GM12878 (cell line): ENCODE results near the gene HHLA2. TPM values are rescaled to one million over a fixed set of nuclear protein-coding genes. Genes with fewer than 3 reads are reported as not detected.

Source experiments
- ATAC-seq: fragments of 200-7000 bp; cut with Tn5 transposase; 3 replicates; pipeline ENCODE4 v1.9.1; 2020; ENCODE audit warnings: mild to moderate bottlenecking, moderate library complexity
- BruUV-seq: library from RNA; stranded (reverse); fragments of 400-500 nt; replicated peaks from 2 replicates; lab custom pipeline; 2021; lab: Mats Ljungman, UMichigan
- CTCF ChIA-PET: fragments of 300-600 bp; sonication (Branson Sonifier 250); formaldehyde crosslinking; extraction: SDS; loops from one replicate; lab custom pipeline; 2021; ENCODE audit warnings: inconsistent platforms; lab: Yijun Ruan, JAX
- POLR2A ChIA-PET: fragments of 350-600 bp; formaldehyde crosslinking; extraction: SDS; loops from one replicate; lab custom pipeline; 2021; ENCODE audit warnings: inconsistent platforms; lab: Charles Lee
- RAD21 ChIA-PET: fragments of 300-600 bp; sonication (Branson Sonifier 250); formaldehyde crosslinking; loops from one replicate; lab custom pipeline; 2023; ENCODE audit warnings: antibody characterized with exemption; ENCODE audit not compliant: unreplicated experiment; lab: Charles Lee
- SMC1A ChIA-PET: fragments of 300-600 bp; sonication (Branson Sonifier 250); formaldehyde crosslinking; loops from one replicate; lab custom pipeline; 2023; ENCODE audit not compliant: unreplicated experiment, uncharacterized antibody; lab: Charles Lee
- DNase-seq: peaks from one replicate; pipeline ENCODE4 v3.0.0-alpha.2; 2011; ENCODE audit warnings: low read depth, low spot score
- FAIRE-seq: peaks from 3 replicates; lab custom pipeline; 2011; peaks lifted over from hg19 to GRCh38; lab: Jason Lieb, UNC
- H2AFZ ChIP-seq: 2 replicates; pipeline ENCODE4 v1.6.0; 2011; ENCODE audit warnings: low read depth, low read length, control low read depth; ENCODE audit not compliant: control insufficient read depth
- H3K27ac ChIP-seq: 2 replicates; pipeline ENCODE4 v1.5.1; 2011; ENCODE audit warnings: control low read depth; ENCODE audit not compliant: control insufficient read depth, insufficient read depth
- H3K27me3 ChIP-seq, 2 experiments: replicated peaks in 1 of 2; 2 replicates each; pipeline versions ENCODE4 v1.6.0 to v1.6.1; 2011; ENCODE audit warnings: low read length in 1 of 2; ENCODE audit not compliant: control insufficient read depth in 2 of 2, insufficient read depth in 2 of 2
- H3K36me3 ChIP-seq, 2 experiments: 2 replicates each; pipeline ENCODE4 v1.5.1; 2011; ENCODE audit warnings: low read length in 1 of 2; ENCODE audit not compliant: control insufficient read depth in 2 of 2, insufficient read depth in 2 of 2
- H3K4me1 ChIP-seq: 2 replicates; pipeline ENCODE4 v1.6.1; 2011; ENCODE audit warnings: mild to moderate bottlenecking, low read length, moderate library complexity, mixed read lengths; ENCODE audit not compliant: control insufficient read depth, insufficient read depth
- H3K4me2 ChIP-seq: 2 replicates; pipeline ENCODE4 v1.6.0; 2011; ENCODE audit warnings: control low read depth; ENCODE audit not compliant: control insufficient read depth, insufficient read depth
- H3K4me3 ChIP-seq: fragments of 200-600 bp; sonication (generic); 2 replicates; pipeline ENCODE4 v1.5.1; 2016
- H3K79me2 ChIP-seq: 2 replicates; pipeline ENCODE4 v1.6.0; 2011; ENCODE audit warnings: low read length; ENCODE audit not compliant: control insufficient read depth, insufficient read depth
- H3K9ac ChIP-seq: 2 replicates; pipeline ENCODE4 v1.8.0; 2011; ENCODE audit warnings: low read length, control low read depth, mixed read lengths; ENCODE audit not compliant: control insufficient read depth, insufficient read depth
- H3K9me3 ChIP-seq: replicated peaks from 3 replicates; pipeline ENCODE4 v1.5.1; 2011; ENCODE audit warnings: mild to moderate bottlenecking, low read length; ENCODE audit not compliant: control insufficient read depth, insufficient read depth
- H4K20me1 ChIP-seq: 2 replicates; pipeline ENCODE4 v1.6.0; 2011; ENCODE audit not compliant: control insufficient read depth, insufficient read depth
- ATF7 ChIP-seq: fragments of 450-650 bp; IDR thresholded peaks from 2 replicates; pipeline ENCODE4 v1.6.1; 2016; ENCODE audit warnings: low read depth, mild to moderate bottlenecking
- BCL11A ChIP-seq: IDR thresholded peaks from 2 replicates; pipeline ENCODE4 v1.6.1; 2011; ENCODE audit warnings: low read depth, low read length
- BHLHE40 ChIP-seq, 2 experiments: fragments of 450-650 bp in 1 of 2; IDR thresholded peaks; 2 replicates each; pipeline ENCODE4 v1.6.1; 2011 to 2017; ENCODE audit warnings: low read depth in 2 of 2, borderline replicate concordance in 1 of 2, improper control_type of control experiment in 1 of 2, low read length in 1 of 2, mild to moderate bottlenecking in 1 of 2
- CBX5 ChIP-seq: sonication (generic); IDR thresholded peaks from 2 replicates; pipeline ENCODE4 v1.6.1; 2016; ENCODE audit warnings: low read depth, moderate library complexity, mild to moderate bottlenecking, inconsistent platforms
- CREB1 ChIP-seq: IDR thresholded peaks from 2 replicates; pipeline ENCODE4 v1.6.1; 2012; ENCODE audit warnings: low read depth, mild to moderate bottlenecking, inconsistent platforms
- CREM ChIP-seq: IDR thresholded peaks from 2 replicates; pipeline ENCODE4 v1.6.1; 2014; ENCODE audit warnings: antibody characterized with exemption, low read depth
- ETV6 ChIP-seq, 2 experiments: fragments of 450-650 bp in 1 of 2; IDR thresholded peaks in 1 of 2; conservative IDR thresholded peaks in 1 of 2; 2 replicates each; pipeline ENCODE4 v1.6.1; 2014; ENCODE audit warnings: antibody characterized with exemption in 1 of 2, borderline replicate concordance in 1 of 2, low read depth in 1 of 2, mild to moderate bottlenecking in 1 of 2, moderate library complexity in 1 of 2
- GATAD2B ChIP-seq: fragments of 450-650 bp; conservative IDR thresholded peaks from 2 replicates; pipeline ENCODE4 v1.6.1; 2017; ENCODE audit warnings: low read depth, mild to moderate bottlenecking, moderate library complexity
- HDAC2 ChIP-seq: fragments of 200-600 bp; sonication (generic); IDR thresholded peaks from 2 replicates; pipeline ENCODE4 v1.6.1; 2017
- HDGF ChIP-seq: fragments of 450-650 bp; IDR thresholded peaks from 2 replicates; pipeline ENCODE4 v1.6.1; 2016; ENCODE audit warnings: antibody characterized with exemption
- IRF4 ChIP-seq: IDR thresholded peaks from 2 replicates; pipeline ENCODE4 v1.6.1; 2011; ENCODE audit warnings: low read depth, low read length
- LARP7 ChIP-seq: fragments of 450-650 bp; IDR thresholded peaks from 2 replicates; pipeline ENCODE4 v1.6.1; 2017; ENCODE audit warnings: mild to moderate bottlenecking
- TCF12 ChIP-seq: IDR thresholded peaks from 2 replicates; pipeline ENCODE4 v1.6.1; 2011; ENCODE audit warnings: low read depth, mild to moderate bottlenecking, low read length
- WGBS: methylation state at CpG from one replicate; pipeline ENCODE4 v1.1.6; 2016; ENCODE audit warnings: low lambda C conversion rate; ENCODE audit not compliant: insufficient replicate concordance, insufficient coverage; ENCODE audit errors: missing lambda C conversion rate; 5-methylcytosine and 5-hydroxymethylcytosine counted together
- in situ Hi-C: fragments of 300-500 bp; cut with MboI; formaldehyde crosslinking; loops from 9 replicates; pipeline ENCODE4 v1.14.3; 2018; ENCODE audit warnings: mixed read lengths
- intact Hi-C: fragments of 100-400 bp; cut with micrococcal nuclease; formaldehyde crosslinking; loops from one replicate; pipeline ENCODE4 v1.14.2; 2022; ENCODE audit not compliant: unreplicated experiment
- polyA plus RNA-seq, 11 experiments: library from polyadenylated mRNA; depleted of rRNA in 4 of 11; unstranded in 6 of 11; stranded (reverse) in 5 of 11; fragments of >200 nt; fragmentation: Nextera tagmentation in 4 of 11; fragmentation: Illumina TruSeq in 1 of 11; extraction: Ambion mirVana in 4 of 11; extraction: Trizol in 1 of 11; gene quantifications; 1 replicate in 1 of 11; 2 replicates in 10 of 11; pipeline versions ENCODE4 v1.2.1 to v1.2.3, GENCODE V29; 2011 to 2016; ENCODE audit warnings: inconsistent platforms in 2 of 11, missing spikeins in 2 of 11, low read depth in 1 of 11
- total RNA-seq, 4 experiments: library from RNA; depleted of rRNA in 3 of 4; stranded (reverse); fragments of >200 nt in 3 of 4; fragmentation: Illumina TruSeq in 1 of 4; extraction: Trizol in 1 of 4; gene quantifications; 2 replicates each; pipeline versions ENCODE4 v1.2.1 to v1.2.3, GENCODE V29; 2013 to 2021
- TF ChIP-seq, protein P1 (sequence below): fragments of 450-650 bp; IDR thresholded peaks from 2 replicates; pipeline ENCODE4 v1.6.1; 2017; ENCODE audit warnings: low read depth, mild to moderate bottlenecking, moderate library complexity
- TF ChIP-seq, protein P2 (sequence below): fragments of 450-650 bp; conservative IDR thresholded peaks from 2 replicates; pipeline ENCODE4 v1.6.1; 2017; ENCODE audit warnings: mild to moderate bottlenecking, moderate library complexity
- TF ChIP-seq, protein P3 (sequence below): fragments of 450-650 bp; IDR thresholded peaks from 2 replicates; pipeline ENCODE4 v1.6.1; 2016; ENCODE audit warnings: mild to moderate bottlenecking
- TF ChIP-seq, protein P4 (sequence below): fragments of 450-650 bp; IDR thresholded peaks from 2 replicates; pipeline ENCODE4 v1.6.1; 2016; ENCODE audit warnings: mild to moderate bottlenecking, moderate library complexity, borderline replicate concordance

Gene HHLA2
- total and polyA plus RNA-seq, 10 of the 15 experiments (the other 5 are each of a cell fraction or from before 2014, with no cell fraction given) = 0.11 to 1.3 (median 0.28) TPM; not detected in 1

DNA sequence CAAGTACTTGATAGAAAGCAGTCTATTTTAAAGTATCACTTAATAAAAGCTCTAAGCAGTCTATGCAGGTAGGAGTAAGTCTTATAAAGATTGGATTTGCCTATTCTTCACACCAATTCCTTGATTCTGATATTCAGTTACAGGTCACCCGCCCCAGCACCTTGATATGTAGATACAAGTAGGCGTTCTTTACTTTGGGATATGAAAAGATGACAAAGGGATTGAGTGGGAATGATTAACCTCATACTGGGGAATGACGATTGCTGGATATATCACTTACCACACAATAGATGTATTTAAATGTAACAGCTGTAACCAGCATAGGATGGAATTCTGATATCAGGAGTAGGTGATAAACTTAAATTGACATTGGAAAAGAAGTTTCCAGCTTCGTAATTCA is 47.1 kb downstream of the HHLA2 start:
- intact Hi-C loops = loop anchor here (5.0 kb wide), 1 partner anchor 64 kb away; no protein-coding TSS in a partner anchor
- TF ChIP-seq TCF12 = no peak
- TF ChIP-seq BCL11A = no peak
- no peak for TF ChIP-seq CBX5
- no peak for TF ChIP-seq HDGF
- TF ChIP-seq, protein P1, sequence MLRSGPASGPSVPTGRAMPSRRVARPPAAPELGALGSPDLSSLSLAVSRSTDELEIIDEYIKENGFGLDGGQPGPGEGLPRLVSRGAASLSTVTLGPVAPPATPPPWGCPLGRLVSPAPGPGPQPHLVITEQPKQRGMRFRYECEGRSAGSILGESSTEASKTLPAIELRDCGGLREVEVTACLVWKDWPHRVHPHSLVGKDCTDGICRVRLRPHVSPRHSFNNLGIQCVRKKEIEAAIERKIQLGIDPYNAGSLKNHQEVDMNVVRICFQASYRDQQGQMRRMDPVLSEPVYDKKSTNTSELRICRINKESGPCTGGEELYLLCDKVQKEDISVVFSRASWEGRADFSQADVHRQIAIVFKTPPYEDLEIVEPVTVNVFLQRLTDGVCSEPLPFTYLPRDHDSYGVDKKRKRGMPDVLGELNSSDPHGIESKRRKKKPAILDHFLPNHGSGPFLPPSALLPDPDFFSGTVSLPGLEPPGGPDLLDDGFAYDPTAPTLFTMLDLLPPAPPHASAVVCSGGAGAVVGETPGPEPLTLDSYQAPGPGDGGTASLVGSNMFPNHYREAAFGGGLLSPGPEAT = no peak
- TF ChIP-seq, protein P2, sequence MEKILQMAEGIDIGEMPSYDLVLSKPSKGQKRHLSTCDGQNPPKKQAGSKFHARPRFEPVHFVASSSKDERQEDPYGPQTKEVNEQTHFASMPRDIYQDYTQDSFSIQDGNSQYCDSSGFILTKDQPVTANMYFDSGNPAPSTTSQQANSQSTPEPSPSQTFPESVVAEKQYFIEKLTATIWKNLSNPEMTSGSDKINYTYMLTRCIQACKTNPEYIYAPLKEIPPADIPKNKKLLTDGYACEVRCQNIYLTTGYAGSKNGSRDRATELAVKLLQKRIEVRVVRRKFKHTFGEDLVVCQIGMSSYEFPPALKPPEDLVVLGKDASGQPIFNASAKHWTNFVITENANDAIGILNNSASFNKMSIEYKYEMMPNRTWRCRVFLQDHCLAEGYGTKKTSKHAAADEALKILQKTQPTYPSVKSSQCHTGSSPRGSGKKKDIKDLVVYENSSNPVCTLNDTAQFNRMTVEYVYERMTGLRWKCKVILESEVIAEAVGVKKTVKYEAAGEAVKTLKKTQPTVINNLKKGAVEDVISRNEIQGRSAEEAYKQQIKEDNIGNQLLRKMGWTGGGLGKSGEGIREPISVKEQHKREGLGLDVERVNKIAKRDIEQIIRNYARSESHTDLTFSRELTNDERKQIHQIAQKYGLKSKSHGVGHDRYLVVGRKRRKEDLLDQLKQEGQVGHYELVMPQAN = no peak
- TF ChIP-seq ATF7 = no peak
- no peak for TF ChIP-seq GATAD2B
- TF ChIP-seq BHLHE40 (IDR thresholded peaks at IDR 0.05; ENCODE audit: borderline replicate concordance in 1 of 2, low read depth in 2 of 2, low read length in 1 of 2) = no peak
- no peak for TF ChIP-seq IRF4
- TF ChIP-seq LARP7 = no peak
- no peak for TF ChIP-seq HDAC2
- TF ChIP-seq ETV6 (conservative IDR thresholded peaks at IDR 0.05 in 1 of 2, IDR thresholded peaks at IDR 0.05 in 1 of 2; ENCODE audit: borderline replicate concordance in 1 of 2, low read depth in 1 of 2) = no peak
- TF ChIP-seq CREB1 = no peak
- TF ChIP-seq, protein P3, sequence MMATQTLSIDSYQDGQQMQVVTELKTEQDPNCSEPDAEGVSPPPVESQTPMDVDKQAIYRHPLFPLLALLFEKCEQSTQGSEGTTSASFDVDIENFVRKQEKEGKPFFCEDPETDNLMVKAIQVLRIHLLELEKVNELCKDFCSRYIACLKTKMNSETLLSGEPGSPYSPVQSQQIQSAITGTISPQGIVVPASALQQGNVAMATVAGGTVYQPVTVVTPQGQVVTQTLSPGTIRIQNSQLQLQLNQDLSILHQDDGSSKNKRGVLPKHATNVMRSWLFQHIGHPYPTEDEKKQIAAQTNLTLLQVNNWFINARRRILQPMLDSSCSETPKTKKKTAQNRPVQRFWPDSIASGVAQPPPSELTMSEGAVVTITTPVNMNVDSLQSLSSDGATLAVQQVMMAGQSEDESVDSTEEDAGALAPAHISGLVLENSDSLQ = no peak
- TF ChIP-seq, protein P4, sequence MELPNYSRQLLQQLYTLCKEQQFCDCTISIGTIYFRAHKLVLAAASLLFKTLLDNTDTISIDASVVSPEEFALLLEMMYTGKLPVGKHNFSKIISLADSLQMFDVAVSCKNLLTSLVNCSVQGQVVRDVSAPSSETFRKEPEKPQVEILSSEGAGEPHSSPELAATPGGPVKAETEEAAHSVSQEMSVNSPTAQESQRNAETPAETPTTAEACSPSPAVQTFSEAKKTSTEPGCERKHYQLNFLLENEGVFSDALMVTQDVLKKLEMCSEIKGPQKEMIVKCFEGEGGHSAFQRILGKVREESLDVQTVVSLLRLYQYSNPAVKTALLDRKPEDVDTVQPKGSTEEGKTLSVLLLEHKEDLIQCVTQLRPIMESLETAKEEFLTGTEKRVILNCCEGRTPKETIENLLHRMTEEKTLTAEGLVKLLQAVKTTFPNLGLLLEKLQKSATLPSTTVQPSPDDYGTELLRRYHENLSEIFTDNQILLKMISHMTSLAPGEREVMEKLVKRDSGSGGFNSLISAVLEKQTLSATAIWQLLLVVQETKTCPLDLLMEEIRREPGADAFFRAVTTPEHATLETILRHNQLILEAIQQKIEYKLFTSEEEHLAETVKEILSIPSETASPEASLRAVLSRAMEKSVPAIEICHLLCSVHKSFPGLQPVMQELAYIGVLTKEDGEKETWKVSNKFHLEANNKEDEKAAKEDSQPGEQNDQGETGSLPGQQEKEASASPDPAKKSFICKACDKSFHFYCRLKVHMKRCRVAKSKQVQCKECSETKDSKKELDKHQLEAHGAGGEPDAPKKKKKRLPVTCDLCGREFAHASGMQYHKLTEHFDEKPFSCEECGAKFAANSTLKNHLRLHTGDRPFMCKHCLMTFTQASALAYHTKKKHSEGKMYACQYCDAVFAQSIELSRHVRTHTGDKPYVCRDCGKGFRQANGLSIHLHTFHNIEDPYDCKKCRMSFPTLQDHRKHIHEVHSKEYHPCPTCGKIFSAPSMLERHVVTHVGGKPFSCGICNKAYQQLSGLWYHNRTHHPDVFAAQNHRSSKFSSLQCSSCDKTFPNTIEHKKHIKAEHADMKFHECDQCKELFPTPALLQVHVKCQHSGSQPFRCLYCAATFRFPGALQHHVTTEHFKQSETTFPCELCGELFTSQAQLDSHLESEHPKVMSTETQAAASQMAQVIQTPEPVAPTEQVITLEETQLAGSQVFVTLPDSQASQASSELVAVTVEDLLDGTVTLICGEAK = no peak
- TF ChIP-seq CREM = no peak

More for the DNA sequence above, 47.1 kb downstream of the HHLA2 start:
- Histone ChIP-seq H4K20me1 (no peaks in the 10 kb centered on the region), H3K27me3 (no peaks in the 10 kb centered on the region), H3K9me3 (no peaks in the 10 kb centered on the region), H3K4me1 (peaks cover 10% of the 10 kb centered on the region), H3K27ac (no peak overlapping the region), H3K4me2 (no peak overlapping the region), H3K36me3 (no peaks in the 10 kb centered on the region), H3K9ac (no peak overlapping the region), H2AFZ (no peak overlapping the region), H3K79me2 (no peaks in the 10 kb centered on the region), H3K4me3 (no peak overlapping the region)
- DNase-seq (no peak), FAIRE-seq (no peak), ATAC-seq (no peak)
- ChIA-PET RAD21 (interaction anchor here (0.9 kb wide), 1 partner anchor 123 kb away, joined by 3 read pairs; no protein-coding TSS in a partner anchor), CTCF (interaction anchor here (0.6 to 2.0 kb wide), 3 partner anchors 13 to 190 kb away, joined by 3 to 5 read pairs (median 5); no protein-coding TSS in a partner anchor), POLR2A (interaction anchor here (0.5 kb wide), 1 partner anchor 15 kb away, joined by 3 read pairs; no protein-coding TSS in a partner anchor), SMC1A (interaction anchor here (0.9 to 1.6 kb wide), 3 partner anchors 51 to 364 kb away, joined by 3 to 7 read pairs (median 3); no protein-coding TSS in a partner anchor)
- in situ Hi-C loops = no loop called here
- WGBS = 55% methylated on average over 4 of the region's 4 CpGs
- no TSS peak for BruUV-seq
